ENCODE results near the gene SLCO3A1.

SLCO3A1 gene

DNA sequence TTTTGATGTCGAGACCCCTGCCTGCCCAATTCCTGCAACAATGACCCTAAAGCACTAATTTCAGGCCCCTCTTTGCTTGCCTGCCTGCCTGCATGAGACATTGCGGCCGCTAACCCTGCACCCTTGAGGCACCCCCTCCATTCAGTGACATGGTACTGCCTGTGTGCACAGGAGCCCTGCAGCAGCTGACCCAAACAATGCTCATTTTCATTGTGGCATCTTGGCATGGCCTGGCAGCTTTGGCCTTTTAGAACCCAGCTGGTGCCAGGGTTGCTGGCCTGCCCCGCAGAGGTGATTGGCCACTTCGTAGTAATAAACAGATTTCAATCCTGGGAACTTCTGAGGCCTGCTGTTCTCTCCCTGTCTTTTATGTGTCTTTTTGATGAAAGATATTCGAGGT lies 33.8 kb downstream of the SLCO3A1 start:
- Histone ChIP-seq H3K27me3 (no peaks in the 10 kb centered on the region), H3K4me3 (ENCODE audit: low read depth, low read length) (no peak overlapping the region), H3K9me3 (no peaks in the 10 kb centered on the region), H3K4me1 (peaks cover 16% of the 10 kb centered on the region), H3K36me3 (no peaks in the 10 kb centered on the region)
- no peak for DNase-seq
- no peak for TF ChIP-seq CTCF (IDR thresholded peaks at IDR 0.05; ENCODE audit: low read depth, low read length)

DNA sequence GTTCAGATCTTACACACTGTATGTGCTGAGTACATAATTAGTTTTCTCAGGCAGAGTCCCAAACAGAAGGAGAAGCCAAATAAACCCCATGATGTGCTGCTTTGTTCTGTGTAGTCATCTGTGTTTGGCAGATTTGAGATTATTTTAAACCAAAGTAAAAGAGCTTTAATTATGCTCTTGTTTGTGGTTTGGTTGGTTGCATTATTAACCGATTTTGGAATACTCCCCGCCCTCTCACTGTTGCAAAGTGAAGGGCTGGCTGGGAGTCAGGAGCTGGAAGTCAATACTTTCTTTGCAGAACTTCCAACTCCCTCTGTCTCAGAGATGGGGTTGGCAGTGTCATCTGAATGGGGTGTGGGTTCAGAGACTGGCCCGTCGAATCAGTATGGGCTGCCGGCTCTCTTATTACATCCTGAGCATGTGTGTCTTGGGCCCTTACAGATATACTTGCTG lies 34.4 kb downstream of the SLCO3A1 start:
- H3K4me3 ChIP-seq (ENCODE audit: low read depth, low read length) = no peak overlapping the region
- peaks cover 16% of the 10 kb centered on the region for H3K4me1 ChIP-seq
- DNase-seq = no peak
- no peaks in the 10 kb centered on the region for H3K9me3 ChIP-seq
- H3K27me3 ChIP-seq = no peaks in the 10 kb centered on the region
- no peak for TF ChIP-seq CTCF (IDR thresholded peaks at IDR 0.05; ENCODE audit: low read depth, low read length)
- no peaks in the 10 kb centered on the region for H3K36me3 ChIP-seq

DNA sequence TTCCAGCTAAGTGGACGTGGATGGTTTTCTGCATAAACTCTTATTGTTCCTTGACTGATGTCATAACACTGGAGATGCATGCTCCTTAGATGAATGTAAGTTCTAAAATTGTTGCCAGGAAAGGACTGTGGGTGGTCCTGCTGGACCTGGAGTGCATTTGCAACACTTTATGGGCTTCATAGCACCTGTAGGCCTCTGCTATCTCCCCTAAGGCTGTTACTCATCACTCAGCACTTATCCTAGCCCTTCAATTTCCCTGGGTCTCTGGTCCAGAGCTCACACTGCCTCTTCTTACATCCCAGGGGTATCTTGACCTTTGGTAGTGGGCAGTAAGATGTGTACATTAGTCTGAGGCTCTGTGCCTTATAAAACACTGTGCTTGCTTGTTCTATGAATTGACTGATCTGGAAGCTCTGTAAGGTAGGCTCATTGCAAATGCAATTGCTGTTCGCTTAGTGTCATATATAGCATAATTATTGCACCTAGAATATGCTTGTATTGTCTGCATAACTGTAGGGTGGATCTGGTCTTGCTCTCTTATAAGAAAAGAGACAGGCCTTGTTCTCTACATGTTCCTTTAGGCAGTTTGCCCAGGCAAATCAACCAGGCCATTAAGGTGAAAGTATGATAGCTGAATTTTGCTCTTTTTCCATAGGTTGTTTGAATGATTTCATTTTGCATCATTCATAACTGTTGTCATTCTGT lies 35.8 kb downstream of the SLCO3A1 start:
- no peaks in the 10 kb centered on the region for H3K9me3 ChIP-seq
- no peaks in the 10 kb centered on the region for H3K36me3 ChIP-seq
- no peaks in the 10 kb centered on the region for H3K27me3 ChIP-seq
- H3K4me1 ChIP-seq = peaks cover 16% of the 10 kb centered on the region
- TF ChIP-seq CTCF (IDR thresholded peaks at IDR 0.05; ENCODE audit: low read depth, low read length) = no peak
- H3K4me3 ChIP-seq (ENCODE audit: low read depth, low read length) = no peak overlapping the region
- no peak for DNase-seq

- Histone ChIP-seq H3K27me3 (no peaks in the 10 kb centered on the region), H3K4me3 (ENCODE audit: low read depth, low read length) (no peak overlapping the region), H3K9me3 (no peaks in the 10 kb centered on the region), H3K36me3 (no peaks in the 10 kb centered on the region), H3K4me1 (peaks cover 20% of the 10 kb centered on the region)
- no peak for DNase-seq
- no peak for TF ChIP-seq CTCF (IDR thresholded peaks at IDR 0.05; ENCODE audit: low read depth, low read length)
These were observed 37.1 kb downstream of the SLCO3A1 start for GRCh38 chr15:91890614-91891013.

DNA sequence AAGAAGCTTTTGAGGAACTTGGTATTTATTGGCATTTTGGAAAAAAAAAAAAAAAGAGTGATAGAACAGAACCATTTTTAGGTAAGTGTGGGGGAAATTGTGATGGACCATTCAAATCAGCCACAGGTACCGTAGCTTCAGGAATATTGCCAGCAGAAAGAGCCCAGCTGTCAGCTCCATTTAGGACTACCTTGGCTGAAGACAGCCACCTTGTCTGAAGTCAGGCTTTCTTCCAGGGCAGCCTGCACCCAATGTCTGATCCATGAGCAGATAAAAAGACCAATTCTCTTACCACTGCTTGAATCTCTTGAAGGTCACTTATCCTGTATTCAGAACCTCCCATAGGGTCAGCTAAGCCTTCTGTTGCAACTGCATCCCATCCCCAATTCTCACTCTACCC lies 37.6 kb downstream of the SLCO3A1 start:
- no peak overlapping the region for H3K4me3 ChIP-seq (ENCODE audit: low read depth, low read length)
- H3K27me3 ChIP-seq = no peaks in the 10 kb centered on the region
- no peak for TF ChIP-seq CTCF (IDR thresholded peaks at IDR 0.05; ENCODE audit: low read depth, low read length)
- peaks cover 20% of the 10 kb centered on the region for H3K4me1 ChIP-seq
- H3K9me3 ChIP-seq = no peaks in the 10 kb centered on the region
- no peak for DNase-seq
- no peaks in the 10 kb centered on the region for H3K36me3 ChIP-seq

DNA sequence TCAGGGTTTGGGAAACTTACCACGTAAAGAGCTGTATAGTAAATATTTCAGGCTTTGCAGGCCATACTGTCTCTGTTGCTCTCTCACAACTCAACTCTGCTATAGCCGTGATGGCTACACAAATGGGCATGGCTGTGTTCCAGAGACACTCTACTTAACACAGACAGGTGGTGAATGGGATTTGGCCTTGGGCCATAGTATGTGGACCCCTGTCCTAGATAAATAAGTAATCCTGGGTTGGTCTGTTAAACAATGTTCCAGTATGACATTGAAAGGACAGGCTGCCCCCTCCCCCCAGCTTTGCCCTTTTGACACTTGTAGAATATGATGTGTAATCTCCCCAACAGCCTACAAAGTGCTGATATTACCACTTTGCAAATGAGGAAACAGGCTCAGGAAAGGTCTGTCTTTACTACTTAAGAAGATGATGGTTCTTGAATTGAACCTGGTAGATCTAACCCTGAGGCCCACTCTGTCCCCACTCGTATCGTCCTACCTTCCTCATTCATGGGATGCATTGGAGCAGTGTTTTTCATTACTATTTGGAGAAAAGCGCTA lies 38.4 kb downstream of the SLCO3A1 start:
- Histone ChIP-seq H3K27me3 (no peaks in the 10 kb centered on the region), H3K4me3 (ENCODE audit: low read depth, low read length) (no peak overlapping the region), H3K36me3 (no peaks in the 10 kb centered on the region), H3K4me1 (peaks cover 14% of the 10 kb centered on the region), H3K9me3 (no peaks in the 10 kb centered on the region)
- no peak for TF ChIP-seq CTCF (IDR thresholded peaks at IDR 0.05; ENCODE audit: low read depth, low read length)
- peak; percentile 14 for DNase-seq
